Fibroblast of mammary gland (primary cell): ENCODE data around the gene DRAP1.

Experiments used
- DNase-seq: peaks from one replicate; pipeline ENCODE4 v3.0.0-alpha.2; 2010; ENCODE audit warnings: low read depth
- H3K4me3 ChIP-seq: 2 replicates; pipeline ENCODE4 v1.5.1; 2011; ENCODE audit warnings: low read depth, mild to moderate bottlenecking, low read length, moderate library complexity; ENCODE audit not compliant: control insufficient read depth
- TF ChIP-seq, protein P1 (sequence below): conservative IDR thresholded peaks from 2 replicates; pipeline ENCODE4 v1.5.1; 2011; ENCODE audit warnings: low read depth, low read length, inconsistent platforms; ENCODE audit not compliant: control insufficient read depth, insufficient read depth

The DRAP1 gene

DNA sequence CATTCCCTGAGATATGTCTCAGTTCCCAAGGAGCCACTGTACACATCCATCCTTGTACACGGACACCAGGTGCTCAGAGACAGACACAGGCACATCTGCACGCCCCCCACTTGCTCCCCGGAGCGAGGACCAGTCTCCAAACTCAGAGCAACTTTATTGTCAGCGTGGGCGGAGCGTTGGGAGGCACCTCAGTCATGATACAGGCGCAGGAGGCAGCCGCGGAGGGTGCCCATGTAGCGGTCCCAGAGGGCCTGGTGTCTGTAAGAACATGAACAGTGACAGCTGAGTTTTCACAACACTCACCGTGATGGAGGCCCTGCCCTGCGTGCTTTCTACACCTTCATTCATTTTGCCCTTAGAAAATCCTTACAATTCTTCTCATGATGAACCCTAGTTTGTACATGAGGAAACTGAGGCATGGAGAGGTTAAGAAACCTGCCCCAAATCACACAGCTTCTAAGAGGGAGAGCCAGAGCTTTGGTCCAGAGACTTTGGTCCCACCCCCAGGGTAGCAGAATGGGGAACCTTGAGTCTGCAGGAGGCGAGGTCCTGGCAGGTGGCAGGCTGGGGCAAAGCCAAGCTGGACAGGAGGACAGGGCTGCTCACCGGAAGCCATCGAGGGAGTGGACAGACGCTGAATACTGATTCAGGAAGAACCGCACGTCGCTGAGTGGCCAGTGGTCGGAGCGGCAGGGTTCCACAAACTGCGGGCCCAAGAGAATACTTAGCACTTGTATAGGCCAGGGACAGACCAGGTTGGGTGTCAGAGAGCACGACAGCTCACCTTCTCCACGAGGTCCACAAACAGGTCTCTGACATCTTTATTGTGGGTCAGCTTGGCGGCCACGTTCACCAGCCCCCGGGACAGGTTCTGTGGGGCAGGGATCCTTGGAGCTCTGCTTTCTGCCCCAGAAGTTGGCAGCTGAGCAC lies 35.2 kb upstream of the DRAP1 start:
- no peak for DNase-seq
- no peak overlapping the region for H3K4me3 ChIP-seq
- TF ChIP-seq, protein P1, sequence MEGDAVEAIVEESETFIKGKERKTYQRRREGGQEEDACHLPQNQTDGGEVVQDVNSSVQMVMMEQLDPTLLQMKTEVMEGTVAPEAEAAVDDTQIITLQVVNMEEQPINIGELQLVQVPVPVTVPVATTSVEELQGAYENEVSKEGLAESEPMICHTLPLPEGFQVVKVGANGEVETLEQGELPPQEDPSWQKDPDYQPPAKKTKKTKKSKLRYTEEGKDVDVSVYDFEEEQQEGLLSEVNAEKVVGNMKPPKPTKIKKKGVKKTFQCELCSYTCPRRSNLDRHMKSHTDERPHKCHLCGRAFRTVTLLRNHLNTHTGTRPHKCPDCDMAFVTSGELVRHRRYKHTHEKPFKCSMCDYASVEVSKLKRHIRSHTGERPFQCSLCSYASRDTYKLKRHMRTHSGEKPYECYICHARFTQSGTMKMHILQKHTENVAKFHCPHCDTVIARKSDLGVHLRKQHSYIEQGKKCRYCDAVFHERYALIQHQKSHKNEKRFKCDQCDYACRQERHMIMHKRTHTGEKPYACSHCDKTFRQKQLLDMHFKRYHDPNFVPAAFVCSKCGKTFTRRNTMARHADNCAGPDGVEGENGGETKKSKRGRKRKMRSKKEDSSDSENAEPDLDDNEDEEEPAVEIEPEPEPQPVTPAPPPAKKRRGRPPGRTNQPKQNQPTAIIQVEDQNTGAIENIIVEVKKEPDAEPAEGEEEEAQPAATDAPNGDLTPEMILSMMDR, result no peak

DNA sequence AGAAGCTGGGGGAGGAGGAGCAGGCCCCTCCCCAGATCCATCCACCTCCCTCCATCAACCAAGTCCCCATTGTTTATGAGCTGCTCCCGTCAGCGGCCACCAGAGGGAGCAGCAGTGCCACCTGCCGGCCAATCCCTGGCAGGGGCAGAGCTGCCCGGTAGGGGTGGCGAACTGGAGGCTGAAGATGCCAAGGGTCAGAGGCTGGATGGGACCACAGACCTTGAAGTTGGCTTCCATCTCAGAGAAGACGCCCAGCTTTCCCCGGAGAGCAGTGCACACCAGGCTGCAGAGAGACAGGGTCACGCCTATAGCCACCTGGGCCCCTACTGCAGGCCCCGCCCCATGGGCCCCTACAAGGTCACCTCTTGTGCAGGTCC lies 34.5 kb upstream of the DRAP1 start:
- TF ChIP-seq, protein P1, result peak; percentile 99
- no peak overlapping the region for H3K4me3 ChIP-seq
- peak; percentile 73 for DNase-seq

DNA sequence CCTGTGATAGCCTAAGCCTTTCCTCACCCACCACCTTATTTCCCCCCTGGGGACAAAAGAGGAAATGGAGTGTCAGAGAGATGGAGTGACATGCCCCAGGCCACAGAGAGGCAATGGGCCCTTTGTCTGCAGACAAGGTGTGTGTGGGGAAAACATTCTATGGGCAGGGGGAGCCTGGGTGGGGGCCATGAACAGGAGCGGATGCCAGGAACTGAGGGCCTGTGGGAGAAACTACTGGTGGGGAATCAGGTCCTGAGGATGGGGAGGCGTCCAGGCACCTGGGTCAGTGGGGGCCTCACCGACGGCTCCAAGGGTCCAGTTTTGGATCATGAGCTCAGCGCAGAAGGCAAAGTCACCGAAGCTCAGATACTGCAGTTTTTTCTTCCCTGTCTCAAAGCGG lies 34.0 kb upstream of the DRAP1 start:
- TF ChIP-seq, protein P1, result no peak
- H3K4me3 ChIP-seq, result no peak overlapping the region
- no peak for DNase-seq

DNA sequence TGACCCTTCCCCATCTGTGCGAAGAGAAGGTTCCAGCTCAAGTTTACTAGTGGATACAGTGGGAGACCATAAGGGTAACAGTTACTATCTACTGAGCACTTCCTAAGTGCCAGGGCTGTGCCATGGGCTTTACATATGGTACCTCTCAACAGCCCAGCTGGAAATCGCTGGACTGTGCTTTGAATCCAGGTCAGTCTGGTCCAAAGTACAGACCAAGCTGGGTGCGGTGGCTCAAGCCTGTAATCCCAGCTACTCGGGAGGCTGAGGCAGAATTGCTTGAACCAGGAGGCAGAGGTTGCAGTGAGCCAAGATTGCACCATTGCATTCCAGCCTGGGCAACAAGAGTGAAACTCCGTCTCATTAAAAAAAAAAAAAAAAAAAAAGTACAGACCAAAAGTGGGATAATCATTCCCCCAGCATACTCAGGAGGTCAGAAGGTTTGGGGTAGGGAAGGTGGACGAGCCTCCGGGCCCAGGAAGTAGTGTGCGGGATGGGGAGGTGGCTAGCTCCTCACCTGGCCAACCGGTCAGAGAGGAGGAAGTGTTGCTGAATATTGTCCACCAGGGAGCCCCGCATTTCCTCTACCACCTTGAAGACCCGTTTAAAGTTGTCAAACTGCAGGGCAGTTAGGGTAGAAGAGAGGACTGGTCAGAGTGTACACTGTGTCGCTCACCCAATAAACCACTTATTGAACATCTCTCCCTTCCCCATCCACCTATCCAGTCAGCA lies 33.3 kb upstream of the DRAP1 start:
- no peak for DNase-seq
- no peak overlapping the region for H3K4me3 ChIP-seq
- TF ChIP-seq, protein P1, result no peak

DNA sequence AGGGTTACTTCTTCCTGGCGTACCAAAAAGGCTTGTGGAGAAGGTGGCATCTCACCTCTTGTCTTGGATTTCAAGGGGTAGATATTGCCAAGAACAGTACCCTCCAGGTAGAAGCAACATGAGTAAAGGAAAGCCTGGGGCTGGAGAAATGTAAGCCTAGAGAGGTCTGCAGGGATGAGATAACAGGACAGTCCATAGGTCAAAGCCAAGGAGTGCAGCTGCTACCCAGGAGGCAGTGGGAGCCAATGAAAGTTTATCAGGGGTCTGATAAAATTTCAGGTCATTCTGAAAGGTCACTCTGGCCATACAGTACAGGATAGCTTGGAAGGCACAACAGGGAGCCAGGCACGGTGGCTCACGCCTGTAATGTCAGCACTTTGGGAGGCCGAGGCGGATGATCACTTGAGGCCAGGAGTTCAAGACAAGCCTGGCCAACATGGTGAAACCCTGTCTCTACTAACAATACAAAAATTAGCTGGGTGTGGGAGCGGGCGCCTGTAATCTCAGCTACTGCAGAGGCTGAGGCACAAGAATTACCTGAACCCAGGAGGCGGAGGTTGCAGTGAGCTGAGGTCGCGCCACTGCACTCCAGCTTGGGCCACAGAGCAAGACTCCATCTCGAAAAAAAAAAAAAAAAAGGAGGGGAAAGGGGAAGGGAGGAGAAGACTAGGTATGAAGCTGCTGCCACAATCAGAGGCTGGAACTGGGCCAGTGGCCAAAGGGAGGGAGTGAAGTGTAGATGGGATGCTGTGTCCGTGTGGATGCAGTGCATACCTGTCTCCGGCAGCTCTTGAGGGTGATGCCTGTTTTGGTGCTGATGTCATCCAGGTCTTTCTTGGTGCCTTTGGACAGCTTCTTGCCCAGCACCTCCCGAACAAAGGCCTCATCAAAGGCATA lies 32.2 kb upstream of the DRAP1 start:
- TF ChIP-seq, protein P1, result no peak
- peak overlapping the region; percentile 85 for H3K4me3 ChIP-seq

DNA sequence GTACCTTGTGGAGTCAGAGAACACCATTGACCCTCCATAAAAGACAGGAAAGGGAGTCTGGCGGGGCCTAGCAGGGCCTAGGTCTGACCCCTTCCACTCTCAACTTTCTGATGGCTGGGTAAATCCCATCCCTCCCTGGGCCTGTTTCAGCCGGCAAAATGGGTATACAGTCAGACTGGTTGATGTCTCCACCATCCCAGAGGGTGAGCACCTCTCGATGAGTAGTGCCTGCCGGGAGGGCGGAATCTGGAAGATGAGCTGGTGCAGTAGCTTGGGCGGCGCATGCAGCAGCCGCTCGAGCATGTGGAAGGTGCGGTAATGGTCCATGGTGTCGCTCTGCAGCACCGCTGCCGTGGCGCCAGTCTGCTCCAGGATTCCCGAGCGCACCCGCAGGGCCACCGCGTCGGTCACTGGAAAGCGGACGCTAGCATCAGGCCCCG lies 31.5 kb upstream of the DRAP1 start:
- TF ChIP-seq, protein P1, result no peak
- DNase-seq, result peak; percentile 57
- H3K4me3 ChIP-seq, result peak overlapping the region; percentile 85

More for the DNA sequence above, 32.2 kb upstream of the DRAP1 start:
- DNase-seq, result no peak
